Endothelial cell of umbilical vein (primary cell): ENCODE measurements around the gene LIN7A. TPM values are rescaled to one million over a fixed set of nuclear protein-coding genes. Genes with fewer than 3 reads are reported as not detected.

Experiments used
- BruUV-seq: library from RNA; stranded (reverse); fragments of 400-500 nt; replicated peaks from 2 replicates; lab custom pipeline; 2021; lab: Mats Ljungman, UMichigan
- CTCF ChIA-PET: fragments of 300-600, 350-600 bp; sonication (Branson Sonifier 250); formaldehyde crosslinking; loops from one replicate; lab custom pipeline; 2021; ENCODE audit warnings: antibody characterized with exemption, inconsistent platforms; lab: Charles Lee
- POLR2A ChIA-PET: fragments of 300-600, 350-600 bp; sonication (Branson Sonifier 250); formaldehyde crosslinking; loops from one replicate; lab custom pipeline; 2021; ENCODE audit warnings: antibody characterized with exemption, inconsistent platforms; lab: Charles Lee
- DNase-seq: peaks from one replicate; pipeline ENCODE4 v3.0.0-alpha.2; 2011; ENCODE audit warnings: low read depth, low spot score
- FAIRE-seq: peaks from 2 replicates; lab custom pipeline; 2011; peaks lifted over from hg19 to GRCh38; lab: Jason Lieb, UNC
- H2AFZ ChIP-seq: 2 replicates; pipeline ENCODE4 v1.6.0; 2012; ENCODE audit warnings: low read depth, low read length, control low read depth, inconsistent platforms
- H3K27ac ChIP-seq: 2 replicates; pipeline ENCODE4 v1.5.1; 2011; ENCODE audit warnings: low read depth, mild to moderate bottlenecking, control low read depth, low read length, moderate library complexity; ENCODE audit not compliant: insufficient read depth
- H3K27me3 ChIP-seq, 2 experiments: 2 replicates each; pipeline versions ENCODE4 v1.6.0 to v1.6.1; 2011; ENCODE audit warnings: low read length in 2 of 2, mixed read lengths in 1 of 2; ENCODE audit not compliant: control insufficient read depth in 2 of 2, insufficient read depth in 2 of 2
- H3K36me3 ChIP-seq, 2 experiments: 2 replicates in 1 of 2; 3 replicates in 1 of 2; pipeline ENCODE4 v1.5.1; 2011; ENCODE audit warnings: low read length in 2 of 2, mild to moderate bottlenecking in 1 of 2, moderate library complexity in 1 of 2; ENCODE audit not compliant: control insufficient read depth in 2 of 2, insufficient read depth in 2 of 2; ENCODE audit errors: extremely low read depth in 1 of 2
- H3K4me1 ChIP-seq: 3 replicates; pipeline ENCODE4 v1.5.1; 2011; ENCODE audit warnings: mild to moderate bottlenecking, low read length; ENCODE audit not compliant: control insufficient read depth, insufficient read depth; ENCODE audit errors: extremely low read depth
- H3K4me2 ChIP-seq: 2 replicates; pipeline ENCODE4 v1.6.1; 2011; ENCODE audit warnings: low read length, control low read depth, mixed read lengths; ENCODE audit not compliant: insufficient read depth
- H3K4me3 ChIP-seq, 3 experiments: fragments of 200-600 bp in 1 of 3; sonication (generic), shearing (Covaris generic) in 1 of 3; replicated peaks in 1 of 3; 2 replicates each; pipeline ENCODE4 v1.5.1; 2011 to 2016; ENCODE audit warnings: control low read depth in 3 of 3, low read length in 3 of 3, mild to moderate bottlenecking in 2 of 3, inconsistent platforms in 1 of 3, low read depth in 1 of 3, moderate library complexity in 1 of 3; ENCODE audit not compliant: insufficient read depth in 1 of 3
- H3K79me2 ChIP-seq: 2 replicates; pipeline ENCODE4 v1.6.0; 2012; ENCODE audit warnings: low read length, inconsistent platforms; ENCODE audit not compliant: control insufficient read depth, insufficient read depth
- H3K9ac ChIP-seq: replicated peaks from 2 replicates; pipeline ENCODE3; 2011; ENCODE audit warnings: low read length, control low read depth; ENCODE audit not compliant: insufficient read depth; ENCODE audit errors: extremely low read depth
- H3K9me1 ChIP-seq: replicated peaks from 3 replicates; pipeline ENCODE4 v1.6.0; 2011; ENCODE audit warnings: mild to moderate bottlenecking, low read length; ENCODE audit not compliant: control insufficient read depth, insufficient read depth; ENCODE audit errors: extremely low read depth
- H3K9me3 ChIP-seq: replicated peaks from 2 replicates; pipeline ENCODE4 v1.5.1; 2012; ENCODE audit warnings: low read length, inconsistent platforms; ENCODE audit not compliant: control insufficient read depth, insufficient read depth
- H4K20me1 ChIP-seq: replicated peaks from 2 replicates; pipeline ENCODE3; 2011; ENCODE audit warnings: mild to moderate bottlenecking, low read length; ENCODE audit not compliant: control insufficient read depth, insufficient read depth; ENCODE audit errors: extremely low read depth
- FOS ChIP-seq: IDR thresholded peaks from 2 replicates; pipeline ENCODE4 v1.6.1; 2011; ENCODE audit warnings: mild to moderate bottlenecking, low read length, moderate library complexity, borderline replicate concordance; ENCODE audit not compliant: insufficient read depth
- MYC ChIP-seq: IDR thresholded peaks from one replicate; pipeline ENCODE4 v1.6.1; 2011; ENCODE audit warnings: mild to moderate bottlenecking, low read depth, low read length
- POLR2AphosphoS5 ChIP-seq: IDR thresholded peaks from 2 replicates; pipeline ENCODE4 v1.6.1; 2012; ENCODE audit warnings: low read depth, mild to moderate bottlenecking, control low read depth, low read length, moderate library complexity; ENCODE audit not compliant: insufficient read depth
- dilution Hi-C: fragments of 300-500 bp; cut with MboI; formaldehyde crosslinking; loops from one replicate; pipeline ENCODE4 v1.15.0; 2019; ENCODE audit warnings: low sequenced_read_pairs; ENCODE audit not compliant: extremely low pct_ligation_motif_present
- intact Hi-C: fragments of 100-400 bp; cut with micrococcal nuclease; formaldehyde crosslinking; loops from one replicate; pipeline ENCODE4 v1.10.0; 2022
- polyA plus RNA-seq, 4 experiments: library from polyadenylated mRNA; depleted of rRNA in 3 of 4; stranded (reverse) in 3 of 4; unstranded in 1 of 4; fragments of >200 nt; gene quantifications; 2 replicates each; pipeline versions ENCODE4 v1.2.1 to v1.2.3, GENCODE V29; 2011 to 2012; ENCODE audit warnings: missing spikeins in 1 of 4
- total RNA-seq: library from RNA; stranded (reverse); gene quantifications from 2 replicates; pipeline ENCODE4 v1.2.3, GENCODE V29; 2021
- TF ChIP-seq, protein P1 (sequence below): IDR thresholded peaks from 2 replicates; pipeline ENCODE4 v1.6.1; 2011; ENCODE audit not compliant: insufficient read depth, insufficient read length
- TF ChIP-seq, protein P2 (sequence below), 2 donors: IDR thresholded peaks; 1 replicate in 1 of 2; 2 replicates in 1 of 2; pipeline ENCODE4 v1.5.1; 2011; ENCODE audit warnings: low read length in 2 of 2, mild to moderate bottlenecking in 2 of 2, moderate library complexity in 2 of 2, control low read depth in 1 of 2, inconsistent platforms in 1 of 2, low read depth in 1 of 2; ENCODE audit not compliant: insufficient read depth in 1 of 2; ENCODE audit errors: extremely low read depth in 1 of 2

Gene LIN7A
- total and polyA plus RNA-seq, 2 donors (not counting 3 experiments of a cell fraction or from before 2014, with no cell fraction given) = 1.6 to 4.3 TPM

DNA sequence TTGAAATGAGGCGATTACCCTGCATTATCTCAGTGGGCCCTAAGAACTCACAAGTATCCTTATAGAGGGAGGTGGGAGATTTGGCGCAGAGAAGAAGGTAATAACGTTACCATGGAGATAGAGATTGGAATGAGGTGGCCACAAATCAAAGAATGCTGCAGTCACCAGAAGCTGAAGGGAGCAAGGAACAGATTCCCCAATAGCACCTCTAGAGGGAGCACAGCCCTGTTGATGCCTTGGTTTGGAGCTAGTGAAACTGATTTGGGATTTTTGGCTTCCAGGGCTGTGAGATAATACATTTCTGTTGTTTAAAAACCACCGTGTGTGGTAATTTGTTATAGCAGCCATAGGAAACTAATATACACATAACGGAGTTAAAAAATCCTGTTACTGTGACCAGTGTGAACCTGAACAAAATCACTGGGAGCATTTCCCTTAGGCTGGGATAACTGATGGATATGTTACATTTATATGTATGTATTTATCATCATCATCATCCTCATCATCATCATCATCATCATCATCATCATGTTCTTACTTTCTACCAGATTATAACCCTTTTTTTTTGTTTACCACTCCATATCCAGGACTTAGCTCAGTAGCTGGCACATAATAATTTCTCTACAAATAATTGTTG is 100.3 kb downstream of the LIN7A start:
- no peaks in the 10 kb centered on the region for H4K20me1 ChIP-seq
- no peak overlapping the region for H3K27ac ChIP-seq
- BruUV-seq = no TSS peak
- H2AFZ ChIP-seq = no peak overlapping the region
- H3K27me3 ChIP-seq = no peaks in the 10 kb centered on the region
- CTCF ChIA-PET = interaction anchor here (0.6 to 5.0 kb wide), 43 partner anchors 9 to 643 kb away, joined by 3 to 123 read pairs (median 4); no protein-coding TSS in a partner anchor
- FAIRE-seq = peak; percentile 70
- no peak for TF ChIP-seq MYC
- TF ChIP-seq, protein P1, sequence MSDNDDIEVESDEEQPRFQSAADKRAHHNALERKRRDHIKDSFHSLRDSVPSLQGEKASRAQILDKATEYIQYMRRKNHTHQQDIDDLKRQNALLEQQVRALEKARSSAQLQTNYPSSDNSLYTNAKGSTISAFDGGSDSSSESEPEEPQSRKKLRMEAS = no peak
- TF ChIP-seq, protein P2, sequence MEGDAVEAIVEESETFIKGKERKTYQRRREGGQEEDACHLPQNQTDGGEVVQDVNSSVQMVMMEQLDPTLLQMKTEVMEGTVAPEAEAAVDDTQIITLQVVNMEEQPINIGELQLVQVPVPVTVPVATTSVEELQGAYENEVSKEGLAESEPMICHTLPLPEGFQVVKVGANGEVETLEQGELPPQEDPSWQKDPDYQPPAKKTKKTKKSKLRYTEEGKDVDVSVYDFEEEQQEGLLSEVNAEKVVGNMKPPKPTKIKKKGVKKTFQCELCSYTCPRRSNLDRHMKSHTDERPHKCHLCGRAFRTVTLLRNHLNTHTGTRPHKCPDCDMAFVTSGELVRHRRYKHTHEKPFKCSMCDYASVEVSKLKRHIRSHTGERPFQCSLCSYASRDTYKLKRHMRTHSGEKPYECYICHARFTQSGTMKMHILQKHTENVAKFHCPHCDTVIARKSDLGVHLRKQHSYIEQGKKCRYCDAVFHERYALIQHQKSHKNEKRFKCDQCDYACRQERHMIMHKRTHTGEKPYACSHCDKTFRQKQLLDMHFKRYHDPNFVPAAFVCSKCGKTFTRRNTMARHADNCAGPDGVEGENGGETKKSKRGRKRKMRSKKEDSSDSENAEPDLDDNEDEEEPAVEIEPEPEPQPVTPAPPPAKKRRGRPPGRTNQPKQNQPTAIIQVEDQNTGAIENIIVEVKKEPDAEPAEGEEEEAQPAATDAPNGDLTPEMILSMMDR (IDR thresholded peaks at IDR 0.05; ENCODE audit: extremely low read depth in 1 of 2, insufficient read depth in 1 of 2, low read depth in 1 of 2, low read length in 2 of 2) = peak; percentile 66 to 83
- no peaks in the 10 kb centered on the region for H3K36me3 ChIP-seq
- H3K9me1 ChIP-seq = no peaks in the 10 kb centered on the region
- no peaks in the 10 kb centered on the region for H3K79me2 ChIP-seq
- intact Hi-C loops = loop anchor here (1.0 kb wide), 3 partner anchors 292 to 421 kb away; no protein-coding TSS in a partner anchor
- H3K9me3 ChIP-seq = no peaks in the 10 kb centered on the region
- dilution Hi-C loops = no loop called here
- DNase-seq = peak; percentile 36
- H3K4me3 ChIP-seq = no peak overlapping the region
- H3K9ac ChIP-seq = no peak overlapping the region
- no peaks in the 10 kb centered on the region for H3K4me1 ChIP-seq
- POLR2A ChIA-PET = no interaction called here
- no peak overlapping the region for H3K4me2 ChIP-seq

DNA sequence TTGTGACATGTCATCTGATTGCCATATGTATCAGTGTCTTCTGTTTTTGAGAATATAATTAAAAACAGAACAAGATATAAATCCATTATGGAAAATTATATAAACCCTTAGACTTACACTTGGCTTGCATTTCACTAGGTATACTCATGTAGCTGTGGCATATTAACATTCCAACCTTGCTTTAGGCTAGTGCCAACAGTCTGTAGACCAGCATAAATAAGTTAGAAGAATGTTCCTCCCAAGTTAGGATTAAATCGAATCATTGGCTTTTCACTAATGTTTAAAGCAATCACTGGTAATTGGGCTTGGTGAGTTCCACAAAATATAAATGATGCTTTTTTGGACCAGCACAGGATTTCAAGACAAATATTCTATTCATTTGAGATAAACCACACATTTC is 103.0 kb downstream of the LIN7A start:
- Histone ChIP-seq H2AFZ (no peak overlapping the region), H3K4me3 (no peak overlapping the region), H3K9me3 (no peaks in the 10 kb centered on the region), H3K4me1 (no peaks in the 10 kb centered on the region), H3K27me3 (no peaks in the 10 kb centered on the region), H3K27ac (no peak overlapping the region), H3K9me1 (no peaks in the 10 kb centered on the region), H3K79me2 (no peaks in the 10 kb centered on the region), H3K4me2 (no peak overlapping the region), H3K9ac (no peak overlapping the region), H3K36me3 (no peaks in the 10 kb centered on the region), H4K20me1 (no peaks in the 10 kb centered on the region)
- dilution Hi-C loops (no loop called here), intact Hi-C loops (no loop called here)
- ChIA-PET POLR2A (no interaction called here), CTCF (interaction anchor here (1.2 kb wide), 1 partner anchor 423 kb away, joined by 4 read pairs; no protein-coding TSS in a partner anchor)
- TF ChIP-seq MYC = no peak
- TF ChIP-seq FOS = no peak
- no peak for TF ChIP-seq POLR2AphosphoS5
- FAIRE-seq (no peak), DNase-seq (no peak)
- no TSS peak for BruUV-seq
